HG02884 (cell line): ENCODE data around the gene MPV17L2.
"Not testable (repeated sequence)": the region's sequence is repeated elsewhere in the genome, so short reads cannot be mapped to it uniquely, and the experiment has no call there.

Experiments used
- ATAC-seq: cut with Tn5 transposase; IDR thresholded peaks from one replicate; pipeline ENCODE4 v1.9.1; 2021; ENCODE audit warnings: mild to moderate bottlenecking, moderate library complexity; ENCODE audit not compliant: unreplicated experiment

The MPV17L2 gene

DNA sequence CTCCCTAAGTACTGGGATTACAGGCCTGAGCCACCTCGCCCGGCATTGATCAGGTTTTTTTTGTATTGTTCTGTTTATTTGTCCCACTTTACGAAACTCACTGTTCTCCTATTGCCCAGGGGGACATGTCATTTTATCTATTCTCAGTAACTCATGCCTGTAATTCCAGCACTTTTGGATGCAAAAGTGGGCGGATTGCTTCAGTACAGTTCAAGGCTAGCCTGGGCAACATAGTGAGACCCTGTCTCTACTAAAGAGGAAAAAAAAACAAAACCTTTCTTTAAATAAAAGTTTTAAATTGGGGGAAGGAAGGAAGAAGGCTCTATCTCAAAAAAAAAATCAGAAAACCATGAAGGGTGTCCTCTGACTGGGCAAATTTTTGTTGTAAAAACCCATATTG, 2.7 kb upstream of the MPV17L2 start:
- no peak for ATAC-seq

DNA sequence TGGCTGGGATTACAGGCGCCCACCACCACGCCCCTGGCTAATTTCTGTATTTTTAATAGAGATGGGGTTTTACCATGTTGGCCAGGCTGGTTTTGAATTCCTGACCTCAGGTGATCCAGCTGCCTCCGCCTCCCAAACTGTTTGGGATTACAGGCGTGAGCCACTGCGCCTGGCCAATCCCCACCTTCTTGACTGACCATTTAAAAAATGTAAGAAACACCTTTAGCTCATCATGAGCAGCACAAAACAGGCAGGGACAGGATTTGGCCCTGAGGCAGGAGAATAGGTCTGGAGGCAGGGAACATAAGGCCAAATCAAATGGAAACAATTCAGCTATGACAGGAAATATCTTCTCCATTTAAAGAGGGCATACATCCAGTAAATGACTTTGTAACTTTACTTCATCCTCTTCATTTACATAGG, 1.4 kb upstream of the MPV17L2 start:
- no peak for ATAC-seq

- peak; percentile 4 for ATAC-seq
Observed at GRCh38 chr19:18193388-18194180, 566 bp downstream of the MPV17L2 start.

DNA sequence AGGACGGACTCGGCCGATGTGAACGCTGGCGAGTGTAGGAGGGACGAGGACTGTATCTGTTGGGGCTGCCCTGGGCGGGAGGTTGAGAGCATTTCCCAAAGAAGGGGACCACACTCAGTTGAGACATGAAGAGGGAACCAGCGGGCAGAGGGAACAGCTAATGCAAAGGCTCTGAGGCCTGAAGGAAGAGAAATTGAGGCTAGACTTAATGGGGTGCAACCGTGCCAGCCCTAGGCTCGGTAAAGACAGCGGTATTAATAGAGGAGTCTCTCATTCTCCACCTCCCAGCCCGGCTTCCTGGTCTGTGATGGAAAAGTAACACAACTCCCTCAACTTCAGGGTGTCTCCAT, 1.1 kb downstream of the MPV17L2 start:
- ATAC-seq = no peak

DNA sequence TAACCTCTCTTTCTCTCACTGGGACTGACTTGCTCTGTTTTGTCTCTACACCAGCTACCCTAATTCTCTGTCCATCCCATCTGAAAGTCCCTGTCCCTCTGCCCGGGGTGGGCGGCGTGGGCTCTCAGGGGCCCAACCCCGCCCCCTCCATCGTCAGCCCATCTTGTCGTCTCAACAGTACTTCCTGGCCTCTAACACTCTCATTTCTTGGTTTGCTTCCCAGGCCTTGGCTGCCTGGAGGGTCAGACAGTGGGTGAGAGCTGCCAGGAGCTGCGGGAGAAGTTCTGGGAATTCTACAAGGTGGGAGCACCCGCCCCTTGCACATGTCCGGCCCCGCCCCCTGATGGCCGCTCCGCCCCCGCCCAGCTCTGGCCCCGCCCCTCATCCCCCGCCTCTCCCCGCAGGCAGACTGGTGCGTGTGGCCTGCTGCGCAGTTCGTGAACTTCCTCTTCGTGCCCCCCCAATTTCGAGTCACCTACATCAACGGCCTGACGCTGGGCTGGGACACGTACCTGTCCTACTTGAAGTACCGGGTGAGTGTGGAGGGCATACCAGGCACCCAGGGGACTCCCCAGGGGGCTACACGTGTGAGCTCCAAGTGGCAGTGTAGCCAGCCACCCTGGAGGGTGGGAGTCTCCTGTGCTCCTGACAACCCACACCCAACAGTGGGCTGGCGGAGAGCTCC, 1.7 kb downstream of the MPV17L2 start:
- ATAC-seq = no peak

DNA sequence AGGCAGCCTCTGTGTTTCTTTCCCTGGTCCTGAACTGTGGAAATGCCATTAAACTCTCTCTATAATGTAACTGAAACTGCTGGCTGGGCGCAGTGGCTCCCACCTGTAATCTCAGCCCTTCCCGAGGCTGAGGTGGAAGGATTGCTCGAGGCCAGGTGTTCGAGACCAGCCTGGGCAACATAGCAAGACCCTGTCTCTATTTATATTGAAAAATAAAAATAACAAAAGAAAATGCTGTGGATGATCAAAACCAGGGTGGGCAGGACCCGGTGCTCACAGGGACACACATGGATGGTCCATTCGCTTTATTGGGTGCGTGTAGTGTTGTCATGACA, 3.5 kb downstream of the MPV17L2 start:
- no peak for ATAC-seq

GRCh38 chr19:18197306-18197705, 4.3 kb downstream of the MPV17L2 start:
- ATAC-seq = no peak

GRCh38 chr19:18197941-18198340, 4.9 kb downstream of the MPV17L2 start:
- no peak for ATAC-seq

GRCh38 chr19:18198374-18198773, 5.4 kb downstream of the MPV17L2 start:
- no peak for ATAC-seq

- ATAC-seq = no peak
Observed at GRCh38 chr19:18202397-18202777, 9.4 kb downstream of the MPV17L2 start.

DNA sequence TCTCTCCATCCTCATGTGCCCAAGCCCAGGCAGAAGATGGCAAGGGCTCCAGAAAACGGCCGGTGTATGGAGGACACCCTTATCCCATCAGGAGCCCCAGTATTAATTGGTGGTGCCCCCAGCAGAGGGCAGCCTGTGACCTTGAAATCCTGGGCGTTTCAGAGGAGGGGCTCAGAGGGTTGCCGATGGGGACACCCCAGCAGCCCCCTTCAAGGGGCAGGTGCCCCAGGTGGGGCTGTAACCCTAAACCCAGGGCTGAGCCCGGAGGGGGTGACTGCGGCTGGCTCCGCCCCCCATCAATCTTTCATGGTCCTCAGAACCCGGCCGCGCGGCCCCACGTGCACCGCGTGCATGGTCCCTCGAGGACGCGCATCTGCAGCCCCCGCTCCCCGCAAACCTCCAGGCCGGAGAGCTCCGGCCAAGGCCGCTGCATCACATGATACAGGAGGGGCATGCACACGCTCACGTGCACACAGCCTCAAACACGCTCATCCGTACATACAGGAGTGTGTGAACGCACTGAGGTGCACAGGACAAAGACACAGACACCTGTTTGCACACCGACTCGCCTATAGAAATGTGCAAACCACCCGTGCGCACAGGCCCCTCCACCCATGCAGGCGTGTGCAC, 9.9 kb downstream of the MPV17L2 start:
- no peak for ATAC-seq

GRCh38 chr19:18203408-18203862, 10.4 kb downstream of the MPV17L2 start:
- no peak for ATAC-seq

DNA sequence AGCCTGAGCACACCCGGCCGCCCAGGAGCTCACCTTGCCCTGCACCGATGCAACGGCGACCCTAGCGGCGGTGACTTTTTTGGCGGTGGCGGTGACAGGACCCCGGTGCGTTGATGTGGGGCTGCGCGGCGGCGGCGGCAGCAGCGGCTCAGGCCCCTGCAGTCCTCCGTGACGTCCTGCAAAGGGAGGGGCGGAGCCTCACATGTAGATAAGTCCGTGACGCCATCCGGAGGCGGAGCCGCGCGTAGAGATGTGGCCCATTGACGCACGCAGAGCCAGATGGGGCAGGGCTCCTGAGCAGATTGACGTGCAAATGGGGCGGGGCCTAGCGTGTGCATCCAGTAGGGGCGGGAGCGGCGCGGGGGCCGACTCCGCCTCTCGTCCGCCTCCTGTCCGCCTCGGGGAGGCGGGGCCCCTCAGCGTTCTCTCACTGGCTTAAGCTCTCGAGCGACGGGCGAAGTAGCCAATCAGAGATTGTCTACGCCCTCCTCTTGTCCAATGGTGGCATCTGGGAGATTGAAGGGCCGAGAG, 10.9 kb downstream of the MPV17L2 start, which contains the start of gene RAB3A:
TSS of gene RAB3A (minus strand) at position 180 of the 531 bp plus-strand sequence. CDS start 1,302 bp downstream, outside the sequence.
- ATAC-seq = peak; percentile 89

DNA sequence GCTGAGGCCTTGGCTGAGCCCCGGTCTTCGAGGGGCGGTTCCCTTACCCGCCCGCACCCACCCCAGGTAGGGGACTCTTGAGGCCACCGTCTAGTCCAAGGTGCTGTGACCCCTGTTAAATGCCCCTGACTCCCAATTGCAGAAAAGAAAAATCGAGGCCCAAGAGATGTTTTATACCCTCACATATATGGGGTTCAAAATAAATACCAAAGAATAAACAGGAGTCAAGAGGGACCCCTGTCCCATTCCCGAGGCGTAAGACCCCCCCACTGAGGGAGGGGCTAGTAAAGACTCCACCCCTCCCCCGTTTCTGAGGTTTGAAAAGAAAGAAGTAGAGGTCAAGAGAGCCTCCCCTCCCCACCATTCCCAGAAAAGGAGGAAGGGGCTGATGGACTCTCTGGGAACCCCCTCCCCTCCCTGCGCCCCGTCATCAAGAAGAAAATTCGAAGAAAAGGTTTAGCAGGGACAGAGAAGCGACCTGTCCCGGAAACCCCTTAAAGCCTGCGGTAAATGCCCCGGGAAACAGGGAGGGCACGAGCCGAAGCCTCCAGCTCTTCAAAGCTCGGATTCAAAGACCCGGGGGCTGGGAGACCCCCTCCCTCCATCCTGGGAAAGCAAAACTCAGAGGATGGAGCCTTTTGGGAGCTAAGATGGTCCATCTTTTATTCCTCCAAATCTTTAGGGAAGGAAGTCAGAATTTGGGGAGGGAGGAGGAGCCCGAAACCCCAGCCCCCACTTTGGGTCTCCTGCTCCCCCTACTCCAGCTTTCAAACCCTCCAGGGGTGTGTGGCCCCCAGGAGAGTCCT, 11.6 kb downstream of the MPV17L2 start:
- ATAC-seq = peak; percentile 4

DNA sequence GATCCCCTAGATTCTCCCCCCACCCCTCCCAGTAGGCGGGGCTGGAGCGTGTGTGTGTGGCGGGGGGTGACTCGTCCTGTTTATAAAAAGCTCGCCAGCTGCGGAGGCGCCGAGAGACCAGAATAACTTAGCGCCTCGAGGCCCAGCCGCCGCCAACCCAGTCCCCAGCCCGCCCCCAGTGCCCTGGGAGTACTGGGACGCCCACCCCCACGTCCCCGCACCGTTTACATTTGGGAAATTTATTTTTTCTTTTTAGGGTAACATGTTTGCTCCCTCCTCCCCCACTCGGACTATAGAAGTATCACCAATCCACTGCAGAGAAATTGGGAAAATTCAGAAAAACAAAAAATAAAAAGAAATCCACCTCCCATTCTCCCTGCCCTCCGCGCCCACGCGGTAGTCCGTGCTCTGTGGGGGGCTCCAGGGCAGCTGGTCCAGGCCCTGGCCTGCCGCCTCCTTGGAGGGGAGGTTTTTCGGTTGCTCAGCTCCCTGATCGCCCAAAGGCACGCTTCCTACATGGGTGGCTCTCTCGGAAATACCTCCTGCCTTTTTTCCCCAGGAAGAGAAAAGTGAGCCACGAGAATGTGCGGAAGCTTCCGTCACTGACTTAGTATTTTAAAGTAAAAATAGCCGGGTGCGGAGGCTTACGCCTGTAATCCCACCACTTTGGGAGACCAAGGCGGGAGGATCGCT, 12.3 kb downstream of the MPV17L2 start:
- no peak for ATAC-seq

DNA sequence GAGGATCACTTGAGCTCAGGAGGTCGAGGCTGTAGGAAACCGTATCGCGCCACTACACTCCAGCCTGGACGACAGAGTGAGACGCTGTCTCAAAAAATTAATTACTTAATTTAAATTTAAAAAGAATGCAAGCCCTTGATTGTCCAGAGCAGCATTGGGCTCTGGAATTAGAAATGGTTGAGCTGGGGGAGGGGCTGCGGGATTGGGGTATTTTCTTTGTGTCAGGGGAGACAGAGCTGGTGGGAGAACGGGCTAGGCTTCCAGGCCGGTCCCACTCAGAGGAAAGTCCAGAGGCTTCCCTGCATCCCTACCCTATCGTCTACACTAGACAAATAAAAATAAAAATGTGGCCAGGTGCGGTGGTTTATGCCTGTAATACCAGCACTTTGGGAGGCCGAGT, 13.0 kb downstream of the MPV17L2 start:
- ATAC-seq = no peak

DNA sequence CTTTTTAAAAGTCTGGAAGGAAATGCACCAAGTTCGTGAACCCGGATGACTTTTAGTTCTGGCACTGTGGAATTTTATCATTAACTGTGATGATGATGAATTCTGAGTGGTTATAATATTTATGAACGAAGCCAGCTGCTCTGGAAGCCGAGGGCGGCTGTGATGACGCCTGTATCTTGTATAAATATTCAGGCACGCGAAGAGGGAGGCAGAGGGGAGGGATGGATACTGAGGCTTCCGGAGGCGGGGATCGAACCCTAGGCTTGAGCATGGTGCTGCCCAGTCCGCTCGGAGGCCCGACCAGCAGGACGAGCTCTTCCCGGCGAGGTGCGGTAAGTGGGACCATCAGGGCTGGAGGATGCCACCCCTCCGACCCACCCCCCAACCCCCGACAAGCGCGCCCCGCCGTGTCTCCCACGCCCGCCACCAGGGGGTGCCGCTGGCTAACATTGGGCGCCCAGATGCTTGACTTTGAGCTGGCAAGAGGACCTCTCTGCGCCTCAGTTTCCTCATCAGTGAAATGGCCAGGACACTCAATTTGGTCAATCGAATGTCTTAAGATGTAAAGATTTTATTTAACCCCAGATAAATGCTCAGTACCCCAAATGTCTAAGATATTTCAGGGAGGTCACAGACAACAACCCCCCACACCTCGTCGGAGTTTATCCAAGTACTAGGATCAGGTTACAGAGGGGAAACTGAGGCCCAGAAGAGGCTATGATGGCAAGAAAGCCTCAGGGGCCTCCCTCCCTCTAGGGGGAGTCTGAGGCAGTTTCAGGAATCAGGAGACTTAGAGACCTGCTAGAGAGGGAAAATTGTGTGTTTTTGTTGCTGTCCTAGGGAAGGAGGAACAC, 15.3 kb downstream of the MPV17L2 start:
- no peak for ATAC-seq

- ATAC-seq = not testable (repeated sequence)
Observed at GRCh38 chr19:18209912-18210311, 16.9 kb downstream of the MPV17L2 start.

DNA sequence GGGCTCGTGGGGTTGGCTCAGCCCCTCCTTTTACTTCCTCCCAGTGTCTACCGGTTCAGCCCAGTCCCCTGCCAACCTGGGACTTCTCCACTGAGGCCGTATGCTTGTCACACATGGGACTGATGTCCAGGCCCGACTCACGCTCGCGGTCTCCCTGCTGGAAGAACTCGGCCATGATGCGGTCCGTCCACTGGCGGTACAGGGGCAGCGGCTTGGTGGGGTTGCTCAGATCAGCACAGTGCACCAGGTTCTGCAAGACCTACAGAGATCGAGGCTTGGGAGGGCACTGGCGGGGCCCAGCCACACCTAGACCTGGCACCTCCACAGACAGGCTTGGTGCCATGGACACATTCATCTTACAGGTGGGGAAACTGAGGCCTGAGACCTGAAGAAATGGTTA, 18.7 kb downstream of the MPV17L2 start:
- no peak for ATAC-seq
